ENCODE data around the gene PCNX1.

Gene PCNX1

DNA sequence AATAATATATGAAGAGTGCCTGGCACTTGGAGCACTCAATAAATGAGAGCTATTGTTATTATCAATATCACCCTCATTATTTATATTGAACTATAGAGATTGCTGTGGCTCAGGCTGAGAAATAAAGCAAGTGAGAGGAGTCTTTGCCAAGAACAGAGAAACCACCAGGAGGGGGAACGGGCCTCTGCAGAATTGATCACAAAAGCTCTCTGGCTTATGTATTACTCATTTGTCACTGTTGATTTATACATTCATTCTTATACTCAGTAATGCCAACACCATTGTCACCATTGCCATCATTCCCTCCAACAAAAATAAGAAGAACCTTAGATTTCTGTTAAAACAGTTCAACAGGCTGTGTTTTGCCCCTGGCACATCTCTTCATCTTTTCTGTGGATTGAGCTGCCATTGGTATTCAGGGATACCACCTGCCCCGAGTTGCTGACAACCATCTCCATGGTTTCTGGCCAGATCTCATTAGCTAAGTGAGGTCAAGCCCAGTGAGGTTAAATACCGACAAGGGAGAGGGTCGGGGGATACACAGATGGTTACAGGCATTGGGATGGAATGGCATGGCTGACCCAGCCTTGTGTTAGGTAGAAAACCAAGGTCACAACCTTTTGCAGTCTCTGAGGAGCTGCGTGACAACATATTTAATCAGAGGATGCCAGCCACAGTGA, 21.8 kb upstream of the PCNX1 start:
- no peak for DNase-seq (ENCODE audit: extremely low read depth, low read depth)
- TF ChIP-seq, protein P1, sequence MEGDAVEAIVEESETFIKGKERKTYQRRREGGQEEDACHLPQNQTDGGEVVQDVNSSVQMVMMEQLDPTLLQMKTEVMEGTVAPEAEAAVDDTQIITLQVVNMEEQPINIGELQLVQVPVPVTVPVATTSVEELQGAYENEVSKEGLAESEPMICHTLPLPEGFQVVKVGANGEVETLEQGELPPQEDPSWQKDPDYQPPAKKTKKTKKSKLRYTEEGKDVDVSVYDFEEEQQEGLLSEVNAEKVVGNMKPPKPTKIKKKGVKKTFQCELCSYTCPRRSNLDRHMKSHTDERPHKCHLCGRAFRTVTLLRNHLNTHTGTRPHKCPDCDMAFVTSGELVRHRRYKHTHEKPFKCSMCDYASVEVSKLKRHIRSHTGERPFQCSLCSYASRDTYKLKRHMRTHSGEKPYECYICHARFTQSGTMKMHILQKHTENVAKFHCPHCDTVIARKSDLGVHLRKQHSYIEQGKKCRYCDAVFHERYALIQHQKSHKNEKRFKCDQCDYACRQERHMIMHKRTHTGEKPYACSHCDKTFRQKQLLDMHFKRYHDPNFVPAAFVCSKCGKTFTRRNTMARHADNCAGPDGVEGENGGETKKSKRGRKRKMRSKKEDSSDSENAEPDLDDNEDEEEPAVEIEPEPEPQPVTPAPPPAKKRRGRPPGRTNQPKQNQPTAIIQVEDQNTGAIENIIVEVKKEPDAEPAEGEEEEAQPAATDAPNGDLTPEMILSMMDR (IDR thresholded peaks at IDR 0.05; ENCODE audit: low read depth, low read length), result no peak

DNA sequence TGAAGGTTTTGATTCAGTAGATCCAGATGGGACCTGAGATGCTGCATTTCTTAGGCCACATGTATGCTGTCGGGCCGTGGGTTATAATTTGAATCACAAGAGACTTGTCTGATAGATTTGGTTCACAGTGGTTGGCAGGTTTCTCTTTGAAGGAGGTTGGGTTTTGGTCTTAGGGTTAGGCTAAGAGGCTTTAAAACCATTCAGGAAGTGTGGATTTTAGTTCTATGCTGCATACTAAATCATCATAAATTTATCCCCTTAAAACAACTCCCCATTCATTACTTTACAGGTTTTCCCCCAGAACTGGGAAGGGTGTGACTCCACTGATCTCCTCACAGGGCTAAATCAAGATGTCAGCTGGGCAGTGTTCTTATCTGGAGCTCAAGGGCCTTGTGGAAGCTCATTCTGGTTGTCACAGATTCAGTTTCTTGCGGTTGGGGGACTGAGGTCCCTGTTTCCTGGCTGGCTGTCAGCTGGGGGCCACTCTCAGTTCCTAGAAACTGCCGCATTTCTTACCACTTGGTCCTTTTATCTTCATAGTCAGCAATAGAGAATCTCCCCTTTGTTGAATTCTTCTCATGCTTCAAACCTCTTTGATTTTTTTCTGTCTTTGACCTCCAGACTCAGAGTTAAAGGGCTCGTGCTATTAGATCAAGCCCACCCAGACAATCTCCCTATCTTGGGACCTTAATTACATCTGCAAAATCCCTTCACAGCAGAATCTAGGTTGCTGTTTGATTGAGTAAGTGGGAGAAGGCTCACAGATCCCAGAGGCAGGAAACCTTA, 20.6 kb upstream of the PCNX1 start:
- DNase-seq (ENCODE audit: extremely low read depth, low read depth), result no peak

DNA sequence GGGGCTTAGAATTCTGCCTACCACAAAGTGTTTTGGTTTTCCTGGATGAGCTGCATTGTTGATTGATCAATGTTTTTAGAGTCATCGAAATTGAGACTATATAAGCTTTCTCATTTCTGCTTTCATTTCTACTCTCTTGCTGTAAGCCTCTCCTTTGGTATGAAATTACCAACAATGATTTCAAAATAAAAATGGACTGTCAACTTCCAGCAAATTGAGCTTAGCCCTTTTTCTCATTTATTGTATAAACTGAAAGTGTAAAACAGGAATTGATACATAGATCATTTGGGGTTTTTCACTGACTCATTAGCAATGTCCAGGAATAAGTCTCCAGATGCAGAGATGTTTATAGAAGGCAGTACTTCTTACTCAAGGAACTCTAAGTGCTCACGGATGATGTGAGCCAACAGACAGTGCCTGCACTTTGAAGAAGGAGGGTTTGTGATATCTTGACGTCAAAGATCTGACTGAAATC, 20.0 kb upstream of the PCNX1 start:
- peak; percentile 50 for DNase-seq (ENCODE audit: extremely low read depth, low read depth)
- TF ChIP-seq, protein P1 (IDR thresholded peaks at IDR 0.05; ENCODE audit: low read depth, low read length), result no peak

More for the DNA sequence above, 20.6 kb upstream of the PCNX1 start:
- TF ChIP-seq, protein P1 (IDR thresholded peaks at IDR 0.05; ENCODE audit: low read depth, low read length), result no peak

DNA sequence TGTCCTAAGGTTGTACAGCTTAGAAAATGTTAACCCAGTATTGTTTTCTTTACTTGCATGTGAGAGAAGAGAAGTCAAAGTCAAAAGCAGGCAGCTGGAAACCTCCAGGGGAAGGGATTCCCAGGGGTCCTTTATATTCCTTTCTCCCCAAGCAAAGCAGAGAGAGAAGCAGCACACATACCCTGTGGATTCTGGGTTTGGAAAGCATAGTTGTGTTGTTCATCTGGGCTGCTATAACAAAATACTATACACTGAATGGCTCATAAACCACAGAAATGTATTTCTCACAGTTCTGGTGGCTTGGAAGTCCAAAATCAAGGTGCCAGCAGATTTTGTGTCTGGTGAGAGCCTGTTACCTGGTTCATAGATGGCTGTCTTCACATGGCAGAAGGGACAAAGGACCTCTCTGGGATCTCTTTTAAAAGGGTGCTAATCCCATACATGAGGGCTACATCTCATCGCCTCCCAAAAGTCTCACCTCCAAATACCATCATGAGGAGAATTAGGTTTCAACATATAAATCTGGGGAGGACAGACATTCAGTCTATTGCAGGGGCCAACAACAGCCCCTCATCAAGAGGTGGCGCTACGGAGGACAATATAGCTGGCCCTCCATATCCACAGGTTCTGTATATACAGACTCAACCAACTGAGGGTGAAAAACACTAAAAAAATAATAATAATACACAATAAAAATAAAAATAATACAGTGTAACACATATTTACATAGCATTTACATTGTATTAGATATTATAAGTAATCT, 19.3 kb upstream of the PCNX1 start:
- TF ChIP-seq, protein P1 (IDR thresholded peaks at IDR 0.05; ENCODE audit: low read depth, low read length), result no peak
- no peak for DNase-seq (ENCODE audit: extremely low read depth, low read depth)

DNA sequence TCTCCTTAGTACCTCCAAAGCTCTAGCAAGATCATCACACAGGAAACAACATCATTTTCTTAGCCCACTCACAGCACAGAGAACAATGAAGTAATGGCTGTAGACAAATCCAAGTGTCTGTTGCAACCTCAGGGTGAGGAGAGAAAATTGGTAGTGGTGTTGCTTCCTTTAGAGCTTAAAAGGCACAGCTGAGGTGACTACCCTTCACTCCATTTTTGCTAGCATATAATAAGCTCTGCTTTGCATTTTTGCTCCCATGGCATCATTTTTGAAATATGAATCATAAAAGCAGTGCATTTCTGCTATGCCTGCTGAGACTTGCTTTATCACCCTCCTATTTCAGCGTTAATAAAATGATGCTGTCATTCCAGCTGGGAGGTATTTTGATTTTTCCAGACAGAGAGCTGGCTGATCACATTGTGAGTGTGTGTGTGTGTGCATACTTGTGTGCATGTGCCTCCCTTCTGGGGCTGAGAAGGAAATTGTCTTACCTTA, 18.5 kb upstream of the PCNX1 start:
- TF ChIP-seq, protein P1 (IDR thresholded peaks at IDR 0.05; ENCODE audit: low read depth, low read length), result no peak
- no peak for DNase-seq (ENCODE audit: extremely low read depth, low read depth)

DNA sequence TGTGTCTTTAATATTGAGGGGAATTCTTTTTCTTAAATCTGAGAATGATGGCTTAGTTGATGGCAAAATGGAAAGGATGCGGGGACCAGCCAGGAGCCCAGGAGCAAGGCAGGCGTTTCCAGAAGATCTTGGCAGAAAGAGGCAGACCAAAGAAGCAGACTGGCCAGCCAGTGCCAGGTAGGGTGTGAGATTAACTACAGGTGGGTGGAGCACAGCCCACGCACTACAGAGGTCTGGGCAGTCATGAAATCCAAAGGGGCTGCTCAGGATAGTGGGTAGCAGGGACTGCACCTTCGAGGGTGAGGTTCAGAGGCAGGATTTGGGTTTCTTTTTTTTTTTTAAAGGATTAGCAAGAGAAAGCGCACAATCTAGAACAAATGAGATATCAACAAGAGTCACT, 17.7 kb upstream of the PCNX1 start:
- TF ChIP-seq, protein P1 (IDR thresholded peaks at IDR 0.05; ENCODE audit: low read depth, low read length), result no peak
- no peak for DNase-seq (ENCODE audit: extremely low read depth, low read depth)

Data from AG09319 (cell line).